PC-3 (cell line): ENCODE results near the gene ADSS1. TPM values are rescaled to one million over a fixed set of nuclear protein-coding genes. Genes with fewer than 3 reads are reported as not detected.

Source experiments
- ATAC-seq: fragments of 200-7000 bp; cut with Tn5 transposase; 2 replicates; pipeline ENCODE4 v1.9.1; 2020; ENCODE audit warnings: mild to moderate bottlenecking, moderate library complexity
- BruUV-seq: library from RNA; stranded (reverse); fragments of 400-500 nt; replicated peaks from 2 replicates; lab custom pipeline; 2021; lab: Mats Ljungman, UMichigan
- CTCF ChIA-PET: fragments of 300-600 bp; sonication (Branson Sonifier 250); formaldehyde crosslinking; loops from one replicate; lab custom pipeline; 2022; ENCODE audit warnings: antibody characterized with exemption; lab: Charles Lee
- POLR2A ChIA-PET: fragments of 300-600 bp; sonication (Branson Sonifier 250); formaldehyde crosslinking; loops from one replicate; lab custom pipeline; 2022; ENCODE audit warnings: antibody characterized with exemption; ENCODE audit not compliant: unreplicated experiment; lab: Charles Lee
- DNase-seq: peaks from one replicate; pipeline ENCODE4 v3.0.0-alpha.2; 2015
- H2AFZ ChIP-seq: fragments of 300-600 bp; sonication (generic); 2 replicates; pipeline ENCODE4 v1.6.0; 2016; ENCODE audit warnings: antibody characterized with exemption, low read length
- H3F3A ChIP-seq: fragments of 300-600 bp; sonication (generic); one replicate; pipeline ENCODE4 v1.6.0; 2017; ENCODE audit warnings: antibody characterized with exemption, low read length, control low read depth, mild to moderate bottlenecking; ENCODE audit not compliant: unreplicated experiment
- H3K27ac ChIP-seq: fragments of 300-600 bp; sonication (generic); 2 replicates; pipeline ENCODE4 v1.5.1; 2016; ENCODE audit warnings: mild to moderate bottlenecking, low read length
- H3K27me3 ChIP-seq: fragments of 300-600 bp; sonication (generic); 2 replicates; pipeline ENCODE4 v1.6.1; 2016; ENCODE audit warnings: low read length, mixed read lengths
- H3K36me3 ChIP-seq: fragments of 300-600 bp; sonication (generic); 2 replicates; pipeline ENCODE4 v1.6.1; 2016; ENCODE audit warnings: low read depth, mixed run types, low read length, mixed read lengths
- H3K4me1 ChIP-seq: fragments of 300-600 bp; sonication (generic); 2 replicates; pipeline ENCODE4 v1.5.1; 2016; ENCODE audit warnings: low read length; ENCODE audit not compliant: insufficient read depth
- H3K4me2 ChIP-seq: fragments of 300-600 bp; sonication (generic); 2 replicates; pipeline ENCODE4 v1.6.0; 2016; ENCODE audit warnings: low read length
- H3K4me3 ChIP-seq: fragments of 300-600 bp; sonication (generic); 2 replicates; pipeline ENCODE4 v1.5.1; 2016; ENCODE audit warnings: mild to moderate bottlenecking, low read length, mixed read lengths
- H3K79me2 ChIP-seq: fragments of 300-600 bp; sonication (generic); 2 replicates; pipeline ENCODE4 v1.6.1; 2017; ENCODE audit warnings: low read length, mixed read lengths
- H3K9ac ChIP-seq: fragments of 300-600 bp; sonication (generic); 2 replicates; pipeline ENCODE4 v1.6.0; 2016; ENCODE audit warnings: mild to moderate bottlenecking, low read length
- H3K9me2 ChIP-seq: fragments of 300-600 bp; sonication (generic); replicated peaks from 2 replicates; pipeline ENCODE4 v1.6.1; 2016; ENCODE audit warnings: mixed run types, low read length, mixed read lengths
- H3K9me3 ChIP-seq: fragments of 300-600 bp; sonication (generic); 2 replicates; pipeline ENCODE4 v1.6.1; 2016; ENCODE audit warnings: low read length, mixed read lengths
- H4K20me1 ChIP-seq: fragments of 300-600 bp; sonication (generic); 2 replicates; pipeline ENCODE4 v1.6.1; 2016; ENCODE audit warnings: low read length, mixed read lengths
- EZH2 ChIP-seq: fragments of 300-600 bp; sonication (generic); IDR thresholded peaks from one replicate; pipeline ENCODE4 v1.6.1; 2017; ENCODE audit warnings: antibody characterized with exemption, mild to moderate bottlenecking, low read length; ENCODE audit not compliant: unreplicated experiment
- EZH2phosphoT487 ChIP-seq: fragments of 300-600 bp; sonication (generic); IDR thresholded peaks from 2 replicates; pipeline ENCODE4 v1.6.1; 2018; ENCODE audit warnings: mild to moderate bottlenecking, antibody characterized with exemption, low read length, borderline replicate concordance
- intact Hi-C: fragments of 100-400 bp; cut with micrococcal nuclease; formaldehyde crosslinking; loops from 2 replicates; pipeline ENCODE4 v1.9.0; 2023
- total RNA-seq: library from RNA; depleted of rRNA; stranded (reverse); fragments of >200 nt; gene quantifications from 2 replicates; pipeline ENCODE4 v1.2.3, GENCODE V29; 2014
- TF ChIP-seq, protein P1 (sequence below): fragments of 300-600 bp; sonication (generic); conservative IDR thresholded peaks from 2 replicates; pipeline ENCODE4 v1.5.1; 2017; ENCODE audit warnings: antibody characterized with exemption, low read depth, mild to moderate bottlenecking, low read length

The ADSS1 gene
- total RNA-seq, 1 experiment from 2014 or later, result 7.9 TPM

DNA sequence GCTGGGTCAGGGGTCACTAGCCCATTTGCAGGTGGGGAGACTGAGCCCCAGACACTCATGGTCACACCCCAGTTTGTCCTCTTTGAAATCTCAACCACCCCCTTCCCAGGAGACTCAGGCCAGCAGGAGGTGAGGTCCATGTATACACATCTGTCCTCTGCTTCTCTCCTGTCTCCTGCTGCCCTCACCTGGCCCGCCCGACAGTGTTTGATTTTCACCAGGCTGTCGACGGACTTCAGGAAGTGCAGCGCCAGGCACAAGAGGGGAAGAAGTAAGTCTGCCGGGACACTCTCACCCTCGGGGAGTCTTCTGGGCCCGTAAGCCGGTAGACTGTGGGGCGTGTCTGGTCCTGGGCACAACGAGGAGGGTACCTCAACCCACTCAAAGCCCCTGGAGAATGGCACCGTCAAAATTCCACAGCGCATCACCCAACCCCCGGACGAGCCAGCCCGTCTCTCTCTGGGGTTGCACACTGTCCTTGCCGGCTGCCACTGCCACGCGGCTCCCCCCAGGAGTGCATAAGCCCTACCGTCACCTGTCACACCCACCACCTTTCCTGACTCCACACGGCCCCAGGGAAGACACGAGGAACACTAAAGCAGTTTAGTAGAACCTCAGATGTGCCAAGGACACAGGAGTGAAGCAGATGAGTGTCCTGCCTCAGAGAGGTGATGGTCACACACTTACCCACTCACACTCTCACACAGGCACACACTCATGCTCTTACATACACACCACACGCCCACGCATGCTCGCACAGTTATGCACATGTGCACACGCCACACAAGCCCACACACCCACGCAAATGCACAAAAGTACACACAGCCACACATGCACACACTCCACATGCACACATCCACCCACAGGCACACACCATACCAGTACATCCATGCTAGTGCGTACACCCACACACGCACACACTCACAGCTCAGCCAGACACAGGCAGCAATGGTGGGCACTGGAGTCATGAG lies 15.8 kb downstream of the ADSS1 start:
- no peaks in the 10 kb centered on the region for H4K20me1 ChIP-seq
- no peaks in the 10 kb centered on the region for H3K9me2 ChIP-seq
- peaks cover 6% of the 10 kb centered on the region; the same call in 1 of the 2 replicates for H3K4me1 ChIP-seq
- H3K36me3 ChIP-seq, result no peaks in the 10 kb centered on the region
- H2AFZ ChIP-seq, result no peak overlapping the region
- no peak for ATAC-seq
- H3K27ac ChIP-seq, result no peak overlapping the region
- no peak overlapping the region for H3K4me2 ChIP-seq
- TF ChIP-seq EZH2, result no peak
- no peaks in the 10 kb centered on the region for H3K9me3 ChIP-seq
- POLR2A ChIA-PET, result no interaction called here
- intact Hi-C loops, result no loop called here
- DNase-seq, result no peak
- H3K9ac ChIP-seq, result no peak overlapping the region
- H3K79me2 ChIP-seq, result no peaks in the 10 kb centered on the region
- no peaks in the 10 kb centered on the region for H3K27me3 ChIP-seq
- BruUV-seq, result no TSS peak
- CTCF ChIA-PET, result no interaction called here
- H3F3A ChIP-seq, result no peaks in the 10 kb centered on the region
- no peak overlapping the region for H3K4me3 ChIP-seq

DNA sequence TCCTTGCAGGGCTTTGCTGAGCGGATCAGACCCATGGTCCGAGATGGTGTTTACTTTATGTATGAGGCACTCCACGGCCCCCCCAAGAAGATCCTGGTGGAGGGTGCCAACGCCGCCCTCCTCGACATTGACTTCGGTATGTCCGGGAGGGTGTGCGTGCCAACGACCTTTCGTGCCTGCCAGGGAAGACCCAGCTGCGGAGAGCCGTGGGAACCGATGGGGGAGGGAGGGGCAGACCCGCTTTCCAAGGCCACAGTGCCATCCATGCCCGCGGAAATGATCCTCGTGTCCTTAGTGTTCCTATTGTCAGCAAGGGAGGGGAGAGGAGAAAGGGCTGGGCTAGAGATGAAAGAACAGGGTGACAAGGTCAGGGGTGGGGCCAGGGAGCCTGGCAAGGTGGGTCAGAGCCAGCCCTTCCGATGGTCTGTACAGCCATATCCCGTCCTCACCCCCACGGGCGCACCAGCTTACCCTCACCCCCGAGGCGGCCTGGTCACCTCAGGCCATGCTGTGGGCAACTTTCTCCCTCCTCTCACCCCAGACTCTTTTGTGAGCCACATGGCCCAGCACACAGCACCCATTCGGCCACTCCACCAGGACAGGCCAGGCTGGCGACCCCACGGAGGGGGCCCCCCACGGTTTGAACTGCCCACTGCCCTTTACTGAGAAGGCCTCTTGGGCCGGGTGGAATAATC lies 17.2 kb downstream of the ADSS1 start:
- Histone ChIP-seq H3K79me2 (no peaks in the 10 kb centered on the region), H3K4me2 (no peak overlapping the region), H3F3A (no peaks in the 10 kb centered on the region), H3K9me2 (no peaks in the 10 kb centered on the region), H3K27ac (no peak overlapping the region), H3K36me3 (no peaks in the 10 kb centered on the region), H3K4me3 (no peak overlapping the region), H3K9ac (no peak overlapping the region), H3K9me3 (no peaks in the 10 kb centered on the region), H3K4me1 (peaks cover 6% of the 10 kb centered on the region; the same call in 1 of the 2 replicates), H3K27me3 (no peaks in the 10 kb centered on the region), H2AFZ (no peak overlapping the region), H4K20me1 (no peaks in the 10 kb centered on the region)
- BruUV-seq, result no TSS peak
- TF ChIP-seq EZH2, result no peak
- no peak for TF ChIP-seq EZH2phosphoT487
- TF ChIP-seq, protein P1, sequence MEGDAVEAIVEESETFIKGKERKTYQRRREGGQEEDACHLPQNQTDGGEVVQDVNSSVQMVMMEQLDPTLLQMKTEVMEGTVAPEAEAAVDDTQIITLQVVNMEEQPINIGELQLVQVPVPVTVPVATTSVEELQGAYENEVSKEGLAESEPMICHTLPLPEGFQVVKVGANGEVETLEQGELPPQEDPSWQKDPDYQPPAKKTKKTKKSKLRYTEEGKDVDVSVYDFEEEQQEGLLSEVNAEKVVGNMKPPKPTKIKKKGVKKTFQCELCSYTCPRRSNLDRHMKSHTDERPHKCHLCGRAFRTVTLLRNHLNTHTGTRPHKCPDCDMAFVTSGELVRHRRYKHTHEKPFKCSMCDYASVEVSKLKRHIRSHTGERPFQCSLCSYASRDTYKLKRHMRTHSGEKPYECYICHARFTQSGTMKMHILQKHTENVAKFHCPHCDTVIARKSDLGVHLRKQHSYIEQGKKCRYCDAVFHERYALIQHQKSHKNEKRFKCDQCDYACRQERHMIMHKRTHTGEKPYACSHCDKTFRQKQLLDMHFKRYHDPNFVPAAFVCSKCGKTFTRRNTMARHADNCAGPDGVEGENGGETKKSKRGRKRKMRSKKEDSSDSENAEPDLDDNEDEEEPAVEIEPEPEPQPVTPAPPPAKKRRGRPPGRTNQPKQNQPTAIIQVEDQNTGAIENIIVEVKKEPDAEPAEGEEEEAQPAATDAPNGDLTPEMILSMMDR, result no peak
- CTCF ChIA-PET, result no interaction called here
- DNase-seq (no peak), ATAC-seq (no peak)
- intact Hi-C loops, result no loop called here
- POLR2A ChIA-PET, result no interaction called here

DNA sequence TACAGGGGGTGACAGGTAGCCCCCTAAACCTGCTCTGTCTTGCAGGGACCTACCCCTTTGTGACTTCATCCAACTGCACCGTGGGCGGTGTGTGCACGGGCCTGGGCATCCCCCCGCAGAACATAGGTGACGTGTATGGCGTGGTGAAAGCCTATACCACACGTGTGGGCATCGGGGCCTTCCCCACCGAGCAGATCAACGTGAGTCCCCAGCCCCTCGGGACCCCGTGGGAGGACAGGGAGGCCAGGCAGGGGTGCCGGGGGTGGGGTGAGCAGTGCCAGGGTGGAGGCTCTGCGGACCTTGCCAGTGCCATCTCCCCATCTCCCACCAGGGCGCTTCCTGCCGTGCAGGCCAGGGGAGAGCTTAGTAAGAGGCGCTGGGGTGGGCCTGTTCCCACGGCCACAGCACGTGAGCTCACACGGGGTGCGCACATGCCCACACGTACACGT lies 17.8 kb downstream of the ADSS1 start:
- no peaks in the 10 kb centered on the region for H3F3A ChIP-seq
- ATAC-seq, result no peak
- H3K4me1 ChIP-seq, result peaks cover 9% of the 10 kb centered on the region; the same call in 1 of the 2 replicates
- H3K79me2 ChIP-seq, result no peaks in the 10 kb centered on the region
- no TSS peak for BruUV-seq
- no peak overlapping the region for H3K9ac ChIP-seq
- no peaks in the 10 kb centered on the region for H3K27me3 ChIP-seq
- H4K20me1 ChIP-seq, result no peaks in the 10 kb centered on the region
- no peaks in the 10 kb centered on the region for H3K9me2 ChIP-seq
- no peak overlapping the region for H3K4me2 ChIP-seq
- ChIA-PET POLR2A (no interaction called here), CTCF (no interaction called here)
- H3K4me3 ChIP-seq, result no peak overlapping the region
- no peak overlapping the region for H3K27ac ChIP-seq
- H3K9me3 ChIP-seq, result no peaks in the 10 kb centered on the region
- H2AFZ ChIP-seq, result no peak overlapping the region
- no peak for DNase-seq
- H3K36me3 ChIP-seq, result no peaks in the 10 kb centered on the region
- intact Hi-C loops, result no loop called here
- TF ChIP-seq, protein P1, result no peak
- TF ChIP-seq EZH2, result no peak
- no peak for TF ChIP-seq EZH2phosphoT487
